Measurements from ENCODE around the gene GRID2. TPM values are rescaled to one million over a fixed set of nuclear protein-coding genes. Genes with fewer than 3 reads are reported as not detected.

Gene GRID2
- total and polyA plus RNA-seq, 2 of the 4 experiments (the other 2 are of a cell fraction), result under 0.01 TPM; not detected in 1

- BruUV-seq (replicated peaks), result no TSS peak
- H3K4me3 ChIP-seq (ENCODE audit: insufficient read depth, low read depth, low read length), result no peak overlapping the region
- CTCF ChIA-PET, result no interaction called here
Observed at GRCh38 chr4:93337196-93337595, 1033.4 kb downstream of the GRID2 start.

More at GRCh38 chr4:93337196-93337595, 1033.4 kb downstream of the GRID2 start:
- Histone ChIP-seq H3K56ac (ENCODE audit: extremely low read depth, insufficient read depth, low read length) (no peak overlapping the region), H3K18ac (ENCODE audit: low read depth, low read length) (no peak overlapping the region), H3K4me2 (ENCODE audit: low read depth, low read length) (no peak overlapping the region), H2BK20ac (ENCODE audit: low read depth, low read length) (no peak overlapping the region), H4K20me1 (ENCODE audit: insufficient read depth, low read length) (no peaks in the 10 kb centered on the region), H2AFZ (replicated peaks; ENCODE audit: low read length, poor library complexity) (no peak overlapping the region), H4K91ac (ENCODE audit: insufficient read depth, low read depth, low read length) (no peak overlapping the region), H3K9me3 (ENCODE audit: control insufficient read depth, insufficient read depth, low read length) (no peaks in the 10 kb centered on the region), H2AK5ac (ENCODE audit: low read depth, low read length) (no peak overlapping the region), H3K23ac (ENCODE audit: low read depth, low read length) (no peak overlapping the region), H3K14ac (replicated peaks; ENCODE audit: low read depth, low read length) (no peak overlapping the region), H4K5ac (ENCODE audit: low read depth, low read length) (no peak overlapping the region), H3K79me1 (ENCODE audit: low read depth in 1 of 2, low read length in 2 of 2) (no peaks in the 10 kb centered on the region), H3K9me1 (ENCODE audit: insufficient read depth, low read length) (no peaks in the 10 kb centered on the region), H4K8ac (ENCODE audit: low read depth in 2 of 2, low read length in 2 of 2) (no peak overlapping the region), H3K9ac (ENCODE audit: low read depth, low read length) (no peak overlapping the region), H3K27me3 (ENCODE audit: control insufficient read depth, insufficient read depth, low read length) (no peaks in the 10 kb centered on the region), H2BK5ac (ENCODE audit: low read depth, low read length, poor library complexity, severe bottlenecking) (no peak overlapping the region), H3K4ac (ENCODE audit: low read depth, low read length) (no peak overlapping the region), H2BK120ac (ENCODE audit: low read depth, low read length) (no peak overlapping the region), H3K4me1 (ENCODE audit: control insufficient read depth, insufficient read depth, low read length) (no peaks in the 10 kb centered on the region), H2AK9ac (replicated peaks; ENCODE audit: low read depth, low read length, poor library complexity) (no peak overlapping the region), H3K27ac (ENCODE audit: insufficient read depth, low read length) (no peak overlapping the region), H3K36me3 (ENCODE audit: control insufficient read depth, insufficient read depth, low read length) (no peaks in the 10 kb centered on the region), H2BK15ac (ENCODE audit: low read depth, low read length) (no peak overlapping the region)
- dilution Hi-C loops (cut with HindIII; ENCODE audit: low sequenced_read_pairs, unreplicated experiment) (no loop called here), in situ Hi-C loops (cut with MboI; ENCODE audit: low sequenced_read_pairs) (no loop called here), intact Hi-C loops (cut with micrococcal nuclease) (no loop called here)
- DNase-seq (no peak), ATAC-seq (ENCODE audit: low read depth) (no peak)
- TF ChIP-seq RFX5 (IDR thresholded peaks at IDR 0.05; ENCODE audit: low read depth, low read length) (no peak), MXI1 (IDR thresholded peaks at IDR 0.05; ENCODE audit: borderline replicate concordance, low read depth, low read length) (no peak)
- TF ChIP-seq, protein P1, sequence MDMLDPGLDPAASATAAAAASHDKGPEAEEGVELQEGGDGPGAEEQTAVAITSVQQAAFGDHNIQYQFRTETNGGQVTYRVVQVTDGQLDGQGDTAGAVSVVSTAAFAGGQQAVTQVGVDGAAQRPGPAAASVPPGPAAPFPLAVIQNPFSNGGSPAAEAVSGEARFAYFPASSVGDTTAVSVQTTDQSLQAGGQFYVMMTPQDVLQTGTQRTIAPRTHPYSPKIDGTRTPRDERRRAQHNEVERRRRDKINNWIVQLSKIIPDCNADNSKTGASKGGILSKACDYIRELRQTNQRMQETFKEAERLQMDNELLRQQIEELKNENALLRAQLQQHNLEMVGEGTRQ (IDR thresholded peaks at IDR 0.05; ENCODE audit: low read depth, low read length), result no peak
- POLR2A ChIA-PET (ENCODE audit: unreplicated experiment), result no interaction called here
- no CpG with 5 or more reads among the region's 3 CpGs for WGBS, 2 experiments (ENCODE audit: extremely low coverage in 2 of 2, insufficient read length in 1 of 2)
